GM04503 (cell line): ENCODE data around the gene RFTN2.
A peak's percentile ranks its signal among the peaks of the same experiment; 100 is the strongest.
"Not testable (repeated sequence)": the region's sequence is repeated elsewhere in the genome, so short reads cannot be mapped to it uniquely, and the experiment has no call there.

Source experiments
- DNase-seq: peaks from one replicate; pipeline ENCODE4 v3.0.0-alpha.2; 2012; ENCODE audit warnings: low read depth

The RFTN2 gene

GRCh38 chr2:197674591-197674990, 796 bp downstream of the RFTN2 start:
- peak; percentile 7 for DNase-seq

- DNase-seq, result no peak
Observed at GRCh38 chr2:197674060-197674459, 1.3 kb downstream of the RFTN2 start.

GRCh38 chr2:197673606-197674005, 1.8 kb downstream of the RFTN2 start:
- no peak for DNase-seq

- DNase-seq, result no peak
Observed at GRCh38 chr2:197673106-197673505, 2.3 kb downstream of the RFTN2 start.

GRCh38 chr2:197672371-197672893, 3.0 kb downstream of the RFTN2 start:
- DNase-seq, result no peak

- no peak for DNase-seq
Observed at GRCh38 chr2:197669077-197669476, 6.3 kb downstream of the RFTN2 start.

- no peak for DNase-seq
Observed at GRCh38 chr2:197668296-197668695, 7.1 kb downstream of the RFTN2 start.

GRCh38 chr2:197666277-197666676, 9.1 kb downstream of the RFTN2 start:
- no peak for DNase-seq

GRCh38 chr2:197661626-197662025, 13.8 kb downstream of the RFTN2 start:
- no peak for DNase-seq

GRCh38 chr2:197657562-197657961, 17.8 kb downstream of the RFTN2 start:
- DNase-seq, result no peak

GRCh38 chr2:197647961-197648690, 27.3 kb downstream of the RFTN2 start:
- DNase-seq, result peak; percentile 31

- no peak for DNase-seq
Observed at GRCh38 chr2:197641666-197642065, 33.7 kb downstream of the RFTN2 start.

- not testable (repeated sequence) for DNase-seq
Observed at GRCh38 chr2:197640571-197641122, 34.7 kb downstream of the RFTN2 start.

GRCh38 chr2:197633109-197633657, 42.2 kb downstream of the RFTN2 start:
- no peak for DNase-seq

GRCh38 chr2:197628043-197628500, 47.3 kb downstream of the RFTN2 start:
- DNase-seq, result no peak

GRCh38 chr2:197626965-197627625, 48.3 kb downstream of the RFTN2 start:
- DNase-seq, result no peak

GRCh38 chr2:197620133-197620532, 55.3 kb downstream of the RFTN2 start:
- no peak for DNase-seq

GRCh38 chr2:197615016-197615652, 60.3 kb downstream of the RFTN2 start:
- DNase-seq, result no peak

- DNase-seq, result no peak
Observed at GRCh38 chr2:197614532-197614931, 60.9 kb downstream of the RFTN2 start.

- DNase-seq, result no peak
Observed at GRCh38 chr2:197613509-197613987, 61.8 kb downstream of the RFTN2 start.

GRCh38 chr2:197606180-197606579, 69.2 kb downstream of the RFTN2 start:
- DNase-seq, result no peak
